ENCODE data around the gene F7. TPM values are rescaled to one million over a fixed set of nuclear protein-coding genes. Genes with fewer than 3 reads are reported as not detected.

Gene F7
- total and polyA plus RNA-seq, 9 of the 15 experiments (the other 6 are each of a cell fraction or from before 2014, with no cell fraction given), result not detected

- intact Hi-C loops (cut with micrococcal nuclease) (no loop called here), in situ Hi-C loops (cut with MboI) (no loop called here)
- DNase-seq (ENCODE audit: extremely low read depth in 1 of 4, low spot score in 3 of 4) (no peak), FAIRE-seq (no peak), ATAC-seq (no peak)
- H3K4me2 ChIP-seq (ENCODE audit: insufficient read depth, low read length), result no peak overlapping the region
- H3K4me3 ChIP-seq, result no peak overlapping the region
- H3K4me1 ChIP-seq (replicated peaks in 1 of 2; ENCODE audit: control insufficient read depth in 2 of 2, insufficient read depth in 2 of 2, low read length in 2 of 2), result peaks cover 0 to 23% of the 10 kb centered on the region in 2 experiments; a peak in 1 of 5 replicates
- H3K36me3 ChIP-seq (ENCODE audit: control insufficient read depth, insufficient read depth, low read length), result no peaks in the 10 kb centered on the region
- no peak overlapping the region for H3K27ac ChIP-seq (ENCODE audit: extremely low read depth, low read depth, low read length)
- H3K79me2 ChIP-seq (ENCODE audit: control insufficient read depth, insufficient read depth, low read length), result no peaks in the 10 kb centered on the region
- no peak overlapping the region for H3K9ac ChIP-seq (ENCODE audit: insufficient read depth in 1 of 2, low read depth in 2 of 2, low read length in 2 of 2)
- no peaks in the 10 kb centered on the region for H3K9me3 ChIP-seq (replicated peaks; ENCODE audit: control insufficient read depth, insufficient read depth, low read depth, low read length)
- 13% methylated on average over 19 of the region's 42 CpGs for WGBS (ENCODE audit: insufficient coverage, low coverage, missing lambda C conversion rate)
- ChIA-PET CTCF (ENCODE audit: low intra/inter-chr PET ratio) (no interaction called here), POLR2A (interaction anchor here (0.6 to 1.5 kb wide), 2 partner anchors 8 to 25 kb away, joined by 3 to 4 read pairs; no protein-coding TSS in a partner anchor)
- BruUV-seq (replicated peaks), result no TSS peak
- H3K9me1 ChIP-seq (ENCODE audit: control insufficient read depth, insufficient read depth, low read length), result no peaks in the 10 kb centered on the region
- 0 out of 2 replicates have a peak, but pooled peaks cover 6% of the 10 kb centered on the region for H4K20me1 ChIP-seq (replicated peaks; ENCODE audit: control insufficient read depth, insufficient read depth, low read length)
- H2AFZ ChIP-seq (ENCODE audit: low read depth, low read length), result no peak overlapping the region
- peaks cover 0 to 83% of the 10 kb centered on the region in 2 experiments; a peak in 3 of 5 replicates for H3K27me3 ChIP-seq (ENCODE audit: control insufficient read depth in 2 of 2, insufficient read depth in 2 of 2, low read length in 2 of 2)
- TF ChIP-seq TCF7 (IDR thresholded peaks at IDR 0.05; ENCODE audit: borderline replicate concordance) (no peak), MEF2A (IDR thresholded peaks at IDR 0.05; ENCODE audit: control insufficient read depth, low read depth, low read length) (no peak), RBM15 (IDR thresholded peaks at IDR 0.05; ENCODE audit: insufficient read depth, low read length) (no peak), SPI1 (IDR thresholded peaks at IDR 0.05; ENCODE audit: borderline replicate concordance, low read depth, low read length) (no peak), ZNF512 (tag; IDR thresholded peaks at IDR 0.05) (no peak), NCOA4 (IDR thresholded peaks at IDR 0.05; ENCODE audit: partially characterized antibody) (no peak), E2F1 (CRISPR knock-in tag; IDR thresholded peaks at IDR 0.05) (no peak), CCAR2 (IDR thresholded peaks at IDR 0.05; ENCODE audit: low read depth, low read length) (no peak), HOXB6 (CRISPR knock-in tag; IDR thresholded peaks at IDR 0.05; ENCODE audit: borderline replicate concordance) (no peak), GATAD2A (IDR thresholded peaks at IDR 0.05) (no peak), NR3C1 (CRISPR knock-in tag; IDR thresholded peaks at IDR 0.05) (no peak), HSF4 (CRISPR knock-in tag; IDR thresholded peaks at IDR 0.05; ENCODE audit: borderline replicate concordance) (no peak)
- TF ChIP-seq, protein P1, sequence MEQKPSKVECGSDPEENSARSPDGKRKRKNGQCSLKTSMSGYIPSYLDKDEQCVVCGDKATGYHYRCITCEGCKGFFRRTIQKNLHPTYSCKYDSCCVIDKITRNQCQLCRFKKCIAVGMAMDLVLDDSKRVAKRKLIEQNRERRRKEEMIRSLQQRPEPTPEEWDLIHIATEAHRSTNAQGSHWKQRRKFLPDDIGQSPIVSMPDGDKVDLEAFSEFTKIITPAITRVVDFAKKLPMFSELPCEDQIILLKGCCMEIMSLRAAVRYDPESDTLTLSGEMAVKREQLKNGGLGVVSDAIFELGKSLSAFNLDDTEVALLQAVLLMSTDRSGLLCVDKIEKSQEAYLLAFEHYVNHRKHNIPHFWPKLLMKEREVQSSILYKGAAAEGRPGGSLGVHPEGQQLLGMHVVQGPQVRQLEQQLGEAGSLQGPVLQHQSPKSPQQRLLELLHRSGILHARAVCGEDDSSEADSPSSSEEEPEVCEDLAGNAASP (IDR thresholded peaks at IDR 0.05), result no peak
- TF ChIP-seq, protein P2, sequence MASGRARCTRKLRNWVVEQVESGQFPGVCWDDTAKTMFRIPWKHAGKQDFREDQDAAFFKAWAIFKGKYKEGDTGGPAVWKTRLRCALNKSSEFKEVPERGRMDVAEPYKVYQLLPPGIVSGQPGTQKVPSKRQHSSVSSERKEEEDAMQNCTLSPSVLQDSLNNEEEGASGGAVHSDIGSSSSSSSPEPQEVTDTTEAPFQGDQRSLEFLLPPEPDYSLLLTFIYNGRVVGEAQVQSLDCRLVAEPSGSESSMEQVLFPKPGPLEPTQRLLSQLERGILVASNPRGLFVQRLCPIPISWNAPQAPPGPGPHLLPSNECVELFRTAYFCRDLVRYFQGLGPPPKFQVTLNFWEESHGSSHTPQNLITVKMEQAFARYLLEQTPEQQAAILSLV (tag; IDR thresholded peaks at IDR 0.05), result no peak
- TF ChIP-seq, protein P3, sequence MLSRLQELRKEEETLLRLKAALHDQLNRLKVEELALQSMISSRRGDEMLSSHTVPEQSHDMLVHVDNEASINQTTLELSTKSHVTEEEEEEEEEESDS (CRISPR knock-in tag; IDR thresholded peaks at IDR 0.05), result no peak
Measured at GRCh38 chr13:113077953-113078901, 27.4 kb upstream of the F7 start.
